ENCODE measurements around the gene TSPAN16. TPM values are rescaled to one million over a fixed set of nuclear protein-coding genes. Genes with fewer than 3 reads are reported as not detected.
A peak's percentile ranks its signal among the peaks of the same experiment; 100 is the strongest.
"Not testable (repeated sequence)": the region's sequence is repeated elsewhere in the genome, so short reads cannot be mapped to it uniquely, and the experiment has no call there.

TSPAN16 gene
- total RNA-seq, 1 experiment from 2014 or later, result not detected

DNA sequence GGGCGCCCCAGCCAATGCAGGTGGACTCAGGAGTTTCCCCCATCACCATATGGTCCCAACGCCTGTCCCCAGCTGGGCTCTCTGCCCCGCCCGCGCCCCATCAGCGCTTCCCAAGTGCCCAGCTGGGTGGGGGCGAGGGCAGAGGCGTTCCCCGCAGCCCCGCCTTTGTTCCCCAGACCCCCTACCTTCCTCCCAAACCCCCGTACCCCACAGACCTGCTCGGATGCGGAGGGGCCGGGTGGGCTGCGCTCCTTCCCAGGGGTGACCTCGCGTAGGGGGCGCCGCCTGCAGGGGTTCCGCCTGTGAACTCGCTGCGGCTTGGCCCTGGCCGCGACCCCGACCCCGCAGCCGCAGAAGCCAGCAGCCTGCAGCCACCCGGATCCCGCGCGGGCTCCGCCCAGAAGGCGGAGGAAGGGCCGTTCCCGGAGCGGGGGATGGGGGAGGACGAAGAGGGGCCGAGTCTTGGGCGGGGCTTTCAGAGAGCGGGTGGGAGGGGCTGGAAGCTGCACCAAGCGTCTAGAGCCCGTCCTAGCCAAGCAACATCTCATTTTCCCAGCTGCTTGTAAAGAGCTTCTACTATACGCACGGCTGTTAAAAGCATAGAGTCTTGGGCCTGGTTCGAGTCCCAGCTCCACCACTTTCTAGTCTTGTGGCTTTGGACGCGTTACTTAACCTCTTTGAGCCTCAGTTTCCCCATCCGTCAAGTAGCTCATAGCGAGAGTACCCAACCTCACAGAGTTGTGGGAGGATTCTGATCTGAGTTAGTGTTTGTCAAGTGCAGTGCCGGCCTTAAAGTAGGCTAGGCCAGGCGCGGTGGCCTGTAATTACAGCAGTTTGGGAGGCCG lies 43.5 kb downstream of the TSPAN16 start, which contains the start of gene RAB3D:
Gene RAB3D, minus strand, starts transcription at position 404 of the 845 bp plus-strand sequence. CDS start 2,258 bp downstream, outside the sequence.
- peaks cover 20% of the 10 kb centered on the region for H3K4me1 ChIP-seq

DNA sequence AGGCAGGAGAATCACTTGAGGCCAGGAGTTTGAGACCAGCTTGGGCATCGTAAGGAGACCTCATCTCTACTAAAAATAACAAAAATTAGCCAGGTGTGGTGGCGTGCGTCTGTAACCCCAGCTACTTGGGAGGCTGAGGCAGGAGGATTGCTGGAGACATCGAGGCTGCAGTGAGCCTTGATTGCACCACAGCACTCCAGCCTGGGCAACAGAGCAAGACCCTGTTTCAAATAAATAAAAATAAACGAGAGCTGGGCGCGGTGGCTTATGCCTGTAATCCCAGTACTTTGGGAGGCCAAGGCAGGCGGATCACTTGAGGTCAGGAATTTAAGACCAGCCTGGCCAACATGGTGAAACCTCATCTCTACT lies 44.1 kb downstream of the TSPAN16 start:
- H3K36me3 Mint-ChIP-seq (ENCODE audit: insufficient read depth, unreplicated experiment); DNase-seq; H3K36me3 ChIP-seq (ENCODE audit: control insufficient read depth, insufficient read depth, low read length); H3K9me3 ChIP-seq; H3K27ac Mint-ChIP-seq (ENCODE audit: unreplicated experiment); BruUV-seq (replicated peaks); H3K27me3 Mint-ChIP-seq (ENCODE audit: insufficient read depth, unreplicated experiment); intact Hi-C loops (cut with micrococcal nuclease; ENCODE audit: unreplicated experiment); H3K9me3 Mint-ChIP-seq (ENCODE audit: unreplicated experiment); H3K27me3 ChIP-seq (replicated peaks; ENCODE audit: control insufficient read depth, insufficient read depth, low read length): not testable (repeated sequence)
- Mint-ChIP-seq H3K4me1 (ENCODE audit: low read depth, unreplicated experiment) (peaks cover 12% of the 10 kb centered on the region), H3K4me3 (ENCODE audit: unreplicated experiment) (peak overlapping the region; percentile 77)
- H3K4me1 ChIP-seq, result peaks cover 26% of the 10 kb centered on the region
- ChIA-PET POLR2A (interaction anchor here (0.8 to 1.0 kb wide), 2 partner anchors 18 to 35 kb away, joined by 3 to 6 read pairs; partner anchors contain the start of gene SWSAP1), CTCF (interaction anchor here (0.6 to 2.3 kb wide), 4 partner anchors 35 to 50 kb away, joined by 3 to 12 read pairs (median 7); partner anchors contain the start of gene SWSAP1)
- peak overlapping the region; percentile 88 for H3K4me3 ChIP-seq (ENCODE audit: low read depth, low read length)

More for the DNA sequence above, 43.5 kb downstream of the TSPAN16 start, which contains the start of gene RAB3D:
- Mint-ChIP-seq H3K4me1 (ENCODE audit: low read depth, unreplicated experiment) (peaks cover 10% of the 10 kb centered on the region), H3K27me3 (ENCODE audit: insufficient read depth, unreplicated experiment) (no peaks in the 10 kb centered on the region), H3K36me3 (ENCODE audit: insufficient read depth, unreplicated experiment) (peaks cover 15% of the 10 kb centered on the region), H3K27ac (ENCODE audit: unreplicated experiment) (peak within 1 kb of the TSS; percentile 50), H3K4me3 (ENCODE audit: unreplicated experiment) (peak within 1 kb of the TSS; percentile 77), H3K9me3 (ENCODE audit: unreplicated experiment) (no peaks in the 10 kb centered on the region)
- Histone ChIP-seq H3K4me3 (ENCODE audit: low read depth, low read length) (peak within 1 kb of the TSS; percentile 88), H3K27me3 (replicated peaks; ENCODE audit: control insufficient read depth, insufficient read depth, low read length) (no peaks in the 10 kb centered on the region), H3K36me3 (ENCODE audit: control insufficient read depth, insufficient read depth, low read length) (peaks cover 7% of the 10 kb centered on the region), H3K9me3 (no peaks in the 10 kb centered on the region)
- TF ChIP-seq, protein P1, sequence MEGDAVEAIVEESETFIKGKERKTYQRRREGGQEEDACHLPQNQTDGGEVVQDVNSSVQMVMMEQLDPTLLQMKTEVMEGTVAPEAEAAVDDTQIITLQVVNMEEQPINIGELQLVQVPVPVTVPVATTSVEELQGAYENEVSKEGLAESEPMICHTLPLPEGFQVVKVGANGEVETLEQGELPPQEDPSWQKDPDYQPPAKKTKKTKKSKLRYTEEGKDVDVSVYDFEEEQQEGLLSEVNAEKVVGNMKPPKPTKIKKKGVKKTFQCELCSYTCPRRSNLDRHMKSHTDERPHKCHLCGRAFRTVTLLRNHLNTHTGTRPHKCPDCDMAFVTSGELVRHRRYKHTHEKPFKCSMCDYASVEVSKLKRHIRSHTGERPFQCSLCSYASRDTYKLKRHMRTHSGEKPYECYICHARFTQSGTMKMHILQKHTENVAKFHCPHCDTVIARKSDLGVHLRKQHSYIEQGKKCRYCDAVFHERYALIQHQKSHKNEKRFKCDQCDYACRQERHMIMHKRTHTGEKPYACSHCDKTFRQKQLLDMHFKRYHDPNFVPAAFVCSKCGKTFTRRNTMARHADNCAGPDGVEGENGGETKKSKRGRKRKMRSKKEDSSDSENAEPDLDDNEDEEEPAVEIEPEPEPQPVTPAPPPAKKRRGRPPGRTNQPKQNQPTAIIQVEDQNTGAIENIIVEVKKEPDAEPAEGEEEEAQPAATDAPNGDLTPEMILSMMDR (IDR thresholded peaks at IDR 0.05; ENCODE audit: insufficient read depth in 1 of 2, low read depth in 1 of 2, low read length in 1 of 2, severe bottlenecking in 1 of 2, unreplicated experiment in 1 of 2), result no peak
- BruUV-seq (replicated peaks), result no TSS peak
- DNase-seq, result peak; percentile 91 to 92
- ChIA-PET CTCF (interaction anchor here (0.6 to 2.3 kb wide), 5 partner anchors 8 to 50 kb away, joined by 3 to 12 read pairs (median 5); partner anchors contain the start of gene SWSAP1), POLR2A (interaction anchor here (0.8 to 1.0 kb wide), 2 partner anchors 17 to 35 kb away, joined by 3 to 6 read pairs; partner anchors contain the start of gene SWSAP1)
- intact Hi-C loops (cut with micrococcal nuclease; ENCODE audit: unreplicated experiment), result no loop called here

DNA sequence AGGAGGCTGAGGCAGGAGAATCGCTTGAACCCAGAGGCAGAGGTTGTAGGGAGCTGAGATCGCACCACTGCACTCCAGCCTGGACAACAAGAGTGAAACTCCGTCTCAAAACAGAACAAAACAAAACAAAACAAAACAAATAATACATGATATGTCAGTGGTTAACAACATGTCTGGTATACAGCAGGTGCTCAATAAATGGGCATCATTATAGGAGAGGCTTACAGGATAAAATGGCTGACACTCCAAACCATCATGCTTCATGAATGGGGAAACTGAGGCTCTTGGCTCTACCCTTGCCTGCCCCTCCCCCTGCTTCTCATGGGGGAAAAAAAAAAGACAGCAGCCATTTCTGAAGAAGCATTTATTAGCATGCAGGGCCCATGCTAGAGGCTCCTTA lies 46.5 kb downstream of the TSPAN16 start:
- H3K27me3 ChIP-seq (replicated peaks; ENCODE audit: control insufficient read depth, insufficient read depth, low read length), result no peaks in the 10 kb centered on the region
- Mint-ChIP-seq H3K4me3 (ENCODE audit: unreplicated experiment) (no peak overlapping the region), H3K9me3 (ENCODE audit: unreplicated experiment) (no peaks in the 10 kb centered on the region), H3K4me1 (ENCODE audit: low read depth, unreplicated experiment) (peaks cover 30% of the 10 kb centered on the region), H3K36me3 (ENCODE audit: insufficient read depth, unreplicated experiment) (peaks cover 10% of the 10 kb centered on the region), H3K27me3 (ENCODE audit: insufficient read depth, unreplicated experiment) (no peaks in the 10 kb centered on the region), H3K27ac (ENCODE audit: unreplicated experiment) (no peak overlapping the region)
- H3K9me3 ChIP-seq, result no peaks in the 10 kb centered on the region
- H3K36me3 ChIP-seq (ENCODE audit: control insufficient read depth, insufficient read depth, low read length), result peaks cover 1% of the 10 kb centered on the region; the same call in 1 of the 2 replicates
- TF ChIP-seq, protein P1 (IDR thresholded peaks at IDR 0.05; ENCODE audit: insufficient read depth in 1 of 2, low read depth in 1 of 2, low read length in 1 of 2, severe bottlenecking in 1 of 2, unreplicated experiment in 1 of 2), result no peak
- intact Hi-C loops (cut with micrococcal nuclease; ENCODE audit: unreplicated experiment), result no loop called here
- ChIA-PET POLR2A (no interaction called here), CTCF (no interaction called here)
- no peak overlapping the region for H3K4me3 ChIP-seq (ENCODE audit: low read depth, low read length)
- BruUV-seq (replicated peaks), result no TSS peak
- peaks cover 31% of the 10 kb centered on the region for H3K4me1 ChIP-seq
- DNase-seq, result no peak

Data from Caco-2 (cell line).